ENCODE results near the gene LCA5L. TPM values are rescaled to one million over a fixed set of nuclear protein-coding genes. Genes with fewer than 3 reads are reported as not detected.

The LCA5L gene
- total RNA-seq, 1 donor from 2014 or later: not detected

GRCh38 chr21:39452970-39453342 is 7.4 kb upstream of the LCA5L start:
- H3K4me3 Mint-ChIP-seq (ENCODE audit: unreplicated experiment): no peak overlapping the region
- peaks cover 5% of the 10 kb centered on the region for H3K4me1 Mint-ChIP-seq (ENCODE audit: low read depth, unreplicated experiment)
- H3K9me3 Mint-ChIP-seq (ENCODE audit: unreplicated experiment): no peaks in the 10 kb centered on the region
- no peaks in the 10 kb centered on the region for H3K27me3 Mint-ChIP-seq (ENCODE audit: unreplicated experiment)
- no peak for DNase-seq
- H3K36me3 Mint-ChIP-seq (ENCODE audit: unreplicated experiment): no peaks in the 10 kb centered on the region
- H3K27ac Mint-ChIP-seq (ENCODE audit: unreplicated experiment): no peak overlapping the region
- TF ChIP-seq CTCF (IDR thresholded peaks at IDR 0.05; ENCODE audit: partially characterized antibody, unreplicated experiment): no peak

GRCh38 chr21:39452207-39452969 is 6.8 kb upstream of the LCA5L start:
- DNase-seq: no peak
- H3K9me3 Mint-ChIP-seq (ENCODE audit: unreplicated experiment): no peaks in the 10 kb centered on the region
- H3K4me1 Mint-ChIP-seq (ENCODE audit: low read depth, unreplicated experiment): peaks cover 5% of the 10 kb centered on the region
- no peaks in the 10 kb centered on the region for H3K36me3 Mint-ChIP-seq (ENCODE audit: unreplicated experiment)
- H3K27ac Mint-ChIP-seq (ENCODE audit: unreplicated experiment): peak overlapping the region; percentile 52
- TF ChIP-seq CTCF (IDR thresholded peaks at IDR 0.05; ENCODE audit: partially characterized antibody, unreplicated experiment): no peak
- H3K27me3 Mint-ChIP-seq (ENCODE audit: unreplicated experiment): no peaks in the 10 kb centered on the region
- H3K4me3 Mint-ChIP-seq (ENCODE audit: unreplicated experiment): no peak overlapping the region

- H3K27ac Mint-ChIP-seq (ENCODE audit: unreplicated experiment): peak within 1 kb of the TSS; percentile 52
- no peak for TF ChIP-seq CTCF (IDR thresholded peaks at IDR 0.05; ENCODE audit: partially characterized antibody, unreplicated experiment)
- no peaks in the 10 kb centered on the region for H3K27me3 Mint-ChIP-seq (ENCODE audit: unreplicated experiment)
- H3K36me3 Mint-ChIP-seq (ENCODE audit: unreplicated experiment): no peaks in the 10 kb centered on the region
- no peak within 1 kb of the TSS for H3K4me3 Mint-ChIP-seq (ENCODE audit: unreplicated experiment)
- peaks cover 5% of the 10 kb centered on the region for H3K4me1 Mint-ChIP-seq (ENCODE audit: low read depth, unreplicated experiment)
- H3K9me3 Mint-ChIP-seq (ENCODE audit: unreplicated experiment): no peaks in the 10 kb centered on the region
- DNase-seq: no peak
These were observed 6.0 kb upstream of the LCA5L start, which contains the start of gene SH3BGR for GRCh38 chr21:39451332-39452206. TSS of gene SH3BGR (plus strand) at chr21:39451970. CDS start at chr21:39452097, 127 bp downstream.

GRCh38 chr21:39447264-39447663 is 1.7 kb upstream of the LCA5L start:
- Mint-ChIP-seq H3K27me3 (ENCODE audit: unreplicated experiment) (peaks cover 2% of the 10 kb centered on the region), H3K36me3 (ENCODE audit: unreplicated experiment) (no peaks in the 10 kb centered on the region), H3K9me3 (ENCODE audit: unreplicated experiment) (peaks cover 3% of the 10 kb centered on the region), H3K4me3 (ENCODE audit: unreplicated experiment) (no peak overlapping the region), H3K27ac (ENCODE audit: unreplicated experiment) (no peak overlapping the region), H3K4me1 (ENCODE audit: low read depth, unreplicated experiment) (peaks cover 12% of the 10 kb centered on the region)
- TF ChIP-seq CTCF (IDR thresholded peaks at IDR 0.05; ENCODE audit: partially characterized antibody, unreplicated experiment): no peak
- no peak for DNase-seq

All from glutamatergic neuron (in vitro differentiated cells).